ENCODE results near the gene HADHB. TPM values are rescaled to one million over a fixed set of nuclear protein-coding genes. Genes with fewer than 3 reads are reported as not detected.

The HADHB gene
- total RNA-seq, 1 experiment from 2014 or later: 65.5 TPM

GRCh38 chr2:26283606-26284005 lies 38.9 kb downstream of the HADHB start:
- Histone ChIP-seq H3K9me3 (ENCODE audit: control insufficient read depth in 1 of 2, insufficient read depth in 1 of 2, low read depth in 1 of 2, low read length in 2 of 2) (no peaks in the 10 kb centered on the region), H3K27ac (ENCODE audit: low read depth, low read length) (no peak overlapping the region), H3K9me2 (ENCODE audit: insufficient read depth) (no peaks in the 10 kb centered on the region), H4K20me1 (ENCODE audit: insufficient read depth) (no peaks in the 10 kb centered on the region), H2AFZ (ENCODE audit: low read depth, low read length, poor library complexity, severe bottlenecking) (no peak overlapping the region), H3K4me2 (ENCODE audit: low read length) (peak overlapping the region; percentile 11; the same call in 1 of the 2 replicates), H3K4me1 (ENCODE audit: control insufficient read depth in 1 of 2, insufficient read depth in 2 of 2, low read length in 2 of 2) (peaks cover 0 to 9% of the 10 kb centered on the region in 2 experiments; a peak in 2 of 4 replicates), H3K79me2 (ENCODE audit: insufficient read depth, low read length) (no peaks in the 10 kb centered on the region), H3K9ac (ENCODE audit: low read length) (no peak overlapping the region), H3K4me3 (replicated peaks in 1 of 2; ENCODE audit: low read depth in 1 of 2, low read length in 2 of 2) (no peak overlapping the region), H3K36me3 (ENCODE audit: control insufficient read depth in 1 of 2, insufficient read depth in 2 of 2, low read length in 2 of 2) (peaks cover 11 to 19% of the 10 kb centered on the region in 2 experiments; a peak in 3 of 4 replicates), H3K27me3 (ENCODE audit: insufficient read depth, low read length) (no peaks in the 10 kb centered on the region)
- no peak for TF ChIP-seq ELF1 (IDR thresholded peaks at IDR 0.05; ENCODE audit: borderline replicate concordance, low read depth)
- TF ChIP-seq SIN3A (IDR thresholded peaks at IDR 0.05; ENCODE audit: low read depth): no peak
- no peak for TF ChIP-seq POLR2A (IDR thresholded peaks at IDR 0.05; ENCODE audit: borderline replicate concordance, extremely low read depth, insufficient read depth, insufficient read length)
- TF ChIP-seq SP1 (IDR thresholded peaks at IDR 0.05; ENCODE audit: low read depth): no peak
- TF ChIP-seq MAX (IDR thresholded peaks at IDR 0.05): no peak
- no peak for TF ChIP-seq EGR1 (IDR thresholded peaks at IDR 0.05; ENCODE audit: low read depth)
- TF ChIP-seq ZFX (IDR thresholded peaks at IDR 0.05): no peak
- no peak for TF ChIP-seq YY1 (IDR thresholded peaks at IDR 0.05; ENCODE audit: extremely low read depth, insufficient replicate concordance, low read depth, low read length)
- no peak for TF ChIP-seq EZH2 (IDR thresholded peaks at IDR 0.05)
- no peak for TF ChIP-seq POLR2AphosphoS5 (IDR thresholded peaks at IDR 0.05; ENCODE audit: low read depth, low read length)
- no peak for TF ChIP-seq CTCF (IDR thresholded peaks at IDR 0.05 in 2 of 3, conservative IDR thresholded peaks at IDR 0.05 in 1 of 3; ENCODE audit: borderline replicate concordance in 1 of 3, insufficient read depth in 1 of 3, low read depth in 2 of 3, low read length in 2 of 3)
- TF ChIP-seq, protein P1, sequence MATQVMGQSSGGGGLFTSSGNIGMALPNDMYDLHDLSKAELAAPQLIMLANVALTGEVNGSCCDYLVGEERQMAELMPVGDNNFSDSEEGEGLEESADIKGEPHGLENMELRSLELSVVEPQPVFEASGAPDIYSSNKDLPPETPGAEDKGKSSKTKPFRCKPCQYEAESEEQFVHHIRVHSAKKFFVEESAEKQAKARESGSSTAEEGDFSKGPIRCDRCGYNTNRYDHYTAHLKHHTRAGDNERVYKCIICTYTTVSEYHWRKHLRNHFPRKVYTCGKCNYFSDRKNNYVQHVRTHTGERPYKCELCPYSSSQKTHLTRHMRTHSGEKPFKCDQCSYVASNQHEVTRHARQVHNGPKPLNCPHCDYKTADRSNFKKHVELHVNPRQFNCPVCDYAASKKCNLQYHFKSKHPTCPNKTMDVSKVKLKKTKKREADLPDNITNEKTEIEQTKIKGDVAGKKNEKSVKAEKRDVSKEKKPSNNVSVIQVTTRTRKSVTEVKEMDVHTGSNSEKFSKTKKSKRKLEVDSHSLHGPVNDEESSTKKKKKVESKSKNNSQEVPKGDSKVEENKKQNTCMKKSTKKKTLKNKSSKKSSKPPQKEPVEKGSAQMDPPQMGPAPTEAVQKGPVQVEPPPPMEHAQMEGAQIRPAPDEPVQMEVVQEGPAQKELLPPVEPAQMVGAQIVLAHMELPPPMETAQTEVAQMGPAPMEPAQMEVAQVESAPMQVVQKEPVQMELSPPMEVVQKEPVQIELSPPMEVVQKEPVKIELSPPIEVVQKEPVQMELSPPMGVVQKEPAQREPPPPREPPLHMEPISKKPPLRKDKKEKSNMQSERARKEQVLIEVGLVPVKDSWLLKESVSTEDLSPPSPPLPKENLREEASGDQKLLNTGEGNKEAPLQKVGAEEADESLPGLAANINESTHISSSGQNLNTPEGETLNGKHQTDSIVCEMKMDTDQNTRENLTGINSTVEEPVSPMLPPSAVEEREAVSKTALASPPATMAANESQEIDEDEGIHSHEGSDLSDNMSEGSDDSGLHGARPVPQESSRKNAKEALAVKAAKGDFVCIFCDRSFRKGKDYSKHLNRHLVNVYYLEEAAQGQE (IDR thresholded peaks at IDR 0.05; ENCODE audit: low read depth): no peak
- no peak for TF ChIP-seq EZH2phosphoT487 (IDR thresholded peaks at IDR 0.05; ENCODE audit: borderline replicate concordance)
- no peak for TF ChIP-seq ZBTB33 (IDR thresholded peaks at IDR 0.05; ENCODE audit: extremely low read depth, insufficient replicate concordance, low read length)
- no peak for TF ChIP-seq ATF3 (IDR thresholded peaks at IDR 0.05)
- no peak for TF ChIP-seq TCF7L2 (IDR thresholded peaks at IDR 0.05; ENCODE audit: borderline replicate concordance, extremely low read depth, insufficient read depth, insufficient read length)
- no peak for TF ChIP-seq CBX3 (IDR thresholded peaks at IDR 0.05; ENCODE audit: low read depth)
- ChIA-PET RAD21 (ENCODE audit: low non-redundant PET in 1 of 2, low total read pairs in 2 of 2, uncharacterized antibody in 2 of 2, unreplicated experiment in 2 of 2) (no interaction called here), POLR2A (no interaction called here), CTCF (no interaction called here)
- intact Hi-C loops (cut with micrococcal nuclease): no loop called here
- DNase-seq (ENCODE audit: low read depth, low spot score) (no peak), ATAC-seq (no peak)
- no TSS peak for BruUV-seq (replicated peaks)

Data from HCT116 (cell line).